ENCODE results near the gene BCL11B. TPM values are rescaled to one million over a fixed set of nuclear protein-coding genes. Genes with fewer than 3 reads are reported as not detected.
A peak's percentile ranks its signal among the peaks of the same experiment; 100 is the strongest.

Gene BCL11B
- total and polyA plus RNA-seq, 2 of the 8 experiments (the other 6 are each of a cell fraction or from before 2014, with no cell fraction given) = 0.63 to 5.9 TPM

DNA sequence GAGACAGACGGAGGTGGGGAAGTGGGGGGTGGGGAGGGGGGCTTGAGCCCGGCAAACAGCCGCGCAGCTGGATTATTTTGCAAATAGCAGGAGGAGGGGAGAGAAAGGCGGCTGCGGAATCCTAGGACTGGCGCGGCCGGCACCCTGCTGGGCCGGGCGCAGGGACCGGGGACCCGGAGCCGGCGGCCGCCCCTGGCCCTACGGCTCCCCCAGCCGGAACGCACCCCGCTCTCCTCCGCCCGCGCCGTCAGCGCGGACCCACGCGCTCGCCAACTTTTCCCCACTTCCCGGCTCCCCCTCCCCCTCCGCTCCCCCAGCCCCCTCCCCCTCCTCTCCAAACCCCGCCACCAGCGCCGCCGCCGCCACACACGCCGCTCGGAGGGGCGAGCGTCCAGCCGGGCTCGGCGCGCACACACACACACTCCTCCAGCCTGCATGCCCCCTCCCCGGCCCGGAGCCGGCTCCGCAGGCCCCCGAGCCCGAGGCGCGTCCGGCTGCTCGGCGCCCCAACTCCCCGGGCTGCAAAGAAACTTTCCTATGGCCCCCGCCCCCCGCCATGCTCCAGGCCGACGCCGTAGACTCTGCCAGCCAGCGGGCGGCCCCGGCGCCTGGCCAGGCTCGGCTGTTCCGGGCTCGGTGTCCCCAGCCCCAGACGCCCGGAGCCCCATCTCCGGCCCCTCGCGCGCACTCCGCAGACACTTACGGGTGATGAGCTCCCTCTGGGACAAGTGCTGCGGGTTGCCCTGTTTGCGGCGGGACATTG is 1.4 kb downstream of the BCL11B start (continued):
- TF ChIP-seq TEAD4 (IDR thresholded peaks at IDR 0.05; ENCODE audit: low read depth, low read length) (0 out of 2 replicates have a peak, but pooled peaks have one; percentile 11), HDAC2 (IDR thresholded peaks at IDR 0.05; ENCODE audit: borderline replicate concordance in 1 of 2, low read depth in 2 of 2, low read length in 2 of 2) (0 out of 4 replicates have a peak, but pooled peaks of 1 of the 2 experiments have one; percentile 15), TAF1 (IDR thresholded peaks at IDR 0.05; ENCODE audit: low read depth, low read length) (peak; percentile 40; the same call in 1 of the 2 replicates), ASH2L (IDR thresholded peaks at IDR 0.05; ENCODE audit: low read length) (no peak), RBBP5 (IDR thresholded peaks at IDR 0.05; ENCODE audit: borderline replicate concordance, low read depth, low read length) (peak; percentile 93)

All from H1 (cell line).